GM12801 (cell line): ENCODE measurements around the gene GNG13.

Experiments used
- TF ChIP-seq, protein P1 (sequence below): IDR thresholded peaks from one replicate; pipeline ENCODE4 v1.5.1; 2011; ENCODE audit warnings: control low read depth; ENCODE audit not compliant: insufficient read length; ENCODE audit errors: extremely low read depth

The GNG13 gene

DNA sequence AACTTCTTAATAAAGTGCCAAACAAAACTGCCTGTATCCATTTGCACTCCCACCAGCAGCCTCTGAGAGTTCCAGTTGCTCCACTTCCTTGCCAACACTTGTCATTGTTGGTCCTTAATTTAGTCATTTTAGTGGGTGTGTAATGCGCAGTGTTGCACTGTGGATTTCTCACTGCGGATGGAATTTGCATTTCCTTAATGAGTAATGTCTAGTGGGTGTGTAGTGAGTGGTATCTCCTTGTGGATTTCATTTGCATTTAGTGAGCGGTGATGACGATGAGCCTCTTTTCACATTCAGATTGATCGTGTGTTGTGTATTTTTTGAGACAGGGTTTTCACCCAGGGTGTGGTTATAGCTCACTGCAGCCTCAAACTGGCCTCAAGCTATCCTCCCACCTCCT, 44.1 kb downstream of the GNG13 start:
- TF ChIP-seq, protein P1, sequence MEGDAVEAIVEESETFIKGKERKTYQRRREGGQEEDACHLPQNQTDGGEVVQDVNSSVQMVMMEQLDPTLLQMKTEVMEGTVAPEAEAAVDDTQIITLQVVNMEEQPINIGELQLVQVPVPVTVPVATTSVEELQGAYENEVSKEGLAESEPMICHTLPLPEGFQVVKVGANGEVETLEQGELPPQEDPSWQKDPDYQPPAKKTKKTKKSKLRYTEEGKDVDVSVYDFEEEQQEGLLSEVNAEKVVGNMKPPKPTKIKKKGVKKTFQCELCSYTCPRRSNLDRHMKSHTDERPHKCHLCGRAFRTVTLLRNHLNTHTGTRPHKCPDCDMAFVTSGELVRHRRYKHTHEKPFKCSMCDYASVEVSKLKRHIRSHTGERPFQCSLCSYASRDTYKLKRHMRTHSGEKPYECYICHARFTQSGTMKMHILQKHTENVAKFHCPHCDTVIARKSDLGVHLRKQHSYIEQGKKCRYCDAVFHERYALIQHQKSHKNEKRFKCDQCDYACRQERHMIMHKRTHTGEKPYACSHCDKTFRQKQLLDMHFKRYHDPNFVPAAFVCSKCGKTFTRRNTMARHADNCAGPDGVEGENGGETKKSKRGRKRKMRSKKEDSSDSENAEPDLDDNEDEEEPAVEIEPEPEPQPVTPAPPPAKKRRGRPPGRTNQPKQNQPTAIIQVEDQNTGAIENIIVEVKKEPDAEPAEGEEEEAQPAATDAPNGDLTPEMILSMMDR, result no peak

DNA sequence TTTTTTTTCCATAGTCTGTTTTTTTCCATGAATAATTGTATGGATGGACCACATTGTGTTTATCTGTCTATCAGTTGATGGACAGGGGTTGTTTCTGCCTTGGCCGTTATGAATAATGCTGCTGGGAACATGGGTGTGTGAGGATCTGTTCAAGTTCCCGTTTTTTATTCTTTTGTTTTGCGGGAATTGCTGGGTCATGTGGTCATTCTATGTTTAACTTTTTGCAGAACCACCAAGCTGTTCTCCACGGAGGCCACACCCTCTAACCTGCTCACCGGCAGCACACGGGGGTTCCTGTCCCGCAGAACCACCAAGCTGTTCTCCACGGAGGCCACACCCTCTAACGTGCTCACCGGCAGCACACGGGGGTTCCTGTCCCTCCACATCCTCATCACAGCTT, 45.9 kb downstream of the GNG13 start:
- TF ChIP-seq, protein P1, result no peak

DNA sequence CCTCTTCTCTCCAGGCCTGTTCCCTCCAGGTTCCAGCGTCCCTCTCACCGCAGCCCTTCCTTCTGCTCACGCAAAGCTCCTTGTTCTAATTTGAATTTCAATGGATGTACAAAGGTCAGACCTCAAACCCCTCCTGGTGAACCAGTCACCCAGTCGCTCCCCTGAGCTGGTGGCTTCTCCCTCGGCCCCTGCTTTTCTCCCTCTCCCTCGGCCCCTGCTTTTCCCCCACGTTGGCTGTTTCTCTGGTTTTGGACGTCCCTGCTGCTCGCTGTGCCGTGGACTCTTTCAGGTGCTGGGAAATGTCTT, 48.6 kb downstream of the GNG13 start:
- TF ChIP-seq, protein P1, result no peak

DNA sequence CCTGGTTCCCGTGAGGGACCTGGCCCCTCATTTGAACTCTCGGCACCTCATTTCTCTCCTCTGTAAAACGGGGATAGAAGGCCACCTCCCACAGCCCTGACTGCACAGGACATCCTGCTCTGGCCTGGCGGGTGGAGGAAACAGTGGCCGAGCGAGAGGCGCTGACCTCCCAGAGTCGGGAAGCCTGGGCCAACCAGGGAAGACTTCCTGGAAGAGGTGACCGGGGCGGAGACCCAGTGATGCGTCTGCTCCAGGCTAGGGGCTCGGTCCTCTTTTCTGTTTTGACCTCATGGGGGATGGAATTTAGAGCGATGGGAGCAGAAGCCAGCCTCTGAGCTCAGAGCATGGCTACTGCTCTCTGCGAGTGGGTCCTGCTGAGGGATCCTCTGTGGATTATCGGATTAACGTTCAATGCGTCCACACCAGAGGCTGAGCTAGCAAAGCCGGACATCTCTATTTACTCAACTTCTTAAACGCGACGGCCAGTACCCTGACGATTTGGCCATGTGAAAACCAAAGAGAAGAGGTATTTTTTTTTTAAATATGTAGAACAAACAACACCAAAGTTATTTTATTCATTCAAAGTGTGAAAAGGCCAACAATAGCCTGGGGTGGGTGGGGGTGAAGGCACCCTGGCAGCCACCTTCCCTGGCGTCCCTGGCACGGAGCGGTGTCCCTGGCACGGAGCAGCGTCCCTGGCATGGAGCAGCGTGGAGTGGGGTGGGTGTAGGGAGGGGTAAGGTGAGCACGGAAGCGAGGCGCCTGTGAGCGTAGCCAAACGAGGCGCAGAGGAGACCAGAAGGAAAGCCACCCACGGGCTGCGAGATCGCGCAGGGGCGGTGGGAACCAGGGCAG, 49.2 kb downstream of the GNG13 start:
- TF ChIP-seq, protein P1, result no peak

DNA sequence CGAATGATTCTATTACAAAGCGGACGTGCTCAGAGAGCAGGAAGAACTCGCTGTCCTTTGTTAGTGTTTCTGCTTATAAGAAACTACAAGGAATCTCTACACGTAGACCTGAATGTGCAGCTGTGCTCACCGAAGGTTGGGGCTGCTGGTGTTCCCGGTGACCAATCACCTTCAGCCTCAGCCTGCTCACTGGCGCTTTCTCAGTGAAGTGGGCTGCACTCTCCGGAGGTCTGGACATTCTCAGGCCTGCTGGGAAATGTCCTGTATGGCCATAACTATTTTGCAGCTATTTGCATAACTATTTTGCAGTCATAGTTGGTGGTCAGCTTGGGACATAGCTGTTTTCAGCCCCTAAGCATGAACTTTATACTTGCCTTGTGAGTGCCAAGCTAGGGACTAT, 50.0 kb downstream of the GNG13 start:
- TF ChIP-seq, protein P1, result no peak

DNA sequence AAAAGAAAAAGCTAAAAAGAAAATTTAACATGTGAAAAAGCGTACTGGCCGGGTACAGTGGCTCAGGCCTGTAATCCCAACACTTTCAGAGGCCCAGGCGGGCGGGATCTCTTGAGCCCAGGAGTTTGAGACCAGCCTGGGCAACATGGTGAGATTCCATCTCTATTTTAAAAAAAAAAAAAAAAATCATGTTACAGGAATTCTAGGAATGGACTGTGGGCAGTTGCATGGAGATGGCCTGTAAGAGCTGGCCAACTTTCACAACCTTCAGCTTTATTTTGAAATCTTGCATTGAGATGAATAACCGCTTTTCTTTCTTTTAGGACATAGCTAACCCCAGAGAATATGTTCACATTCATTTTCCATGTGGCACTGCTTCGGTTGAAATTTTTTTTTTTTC, 51.5 kb downstream of the GNG13 start:
- TF ChIP-seq, protein P1, result no peak
